BLaER1 treated with 17β-estradiol and CSF1 and Interleukin-3, amounts not matched to agents 10 nM and 100 nM (cell line): Measurements from ENCODE around the gene MGAT5.

Experiments used
- H3K27ac ChIP-seq, 11 experiments: shearing (Covaris generic); formaldehyde crosslinking; 2 replicates each; pipeline ENCODE4 v1.8.1; 2022
- H3K27me3 ChIP-seq, 11 experiments: shearing (Covaris generic); formaldehyde crosslinking; 2 replicates each; pipeline ENCODE4 v1.8.1; 2022
- H3K36me3 ChIP-seq, 11 experiments: shearing (Covaris generic); formaldehyde crosslinking; 2 replicates each; pipeline ENCODE4 v1.8.1; 2022
- H3K4me1 ChIP-seq, 10 experiments: shearing (Covaris generic); formaldehyde crosslinking; 2 replicates each; pipeline ENCODE4 v1.8.1; 2022
- H3K4me2 ChIP-seq, 11 experiments: shearing (Covaris generic); formaldehyde crosslinking; 2 replicates each; pipeline ENCODE4 v1.8.1; 2022
- H3K4me3 ChIP-seq, 10 experiments: shearing (Covaris generic); formaldehyde crosslinking; 2 replicates each; pipeline ENCODE4 v1.8.1; 2022
- H3K9ac ChIP-seq, 11 experiments: shearing (Covaris generic); formaldehyde crosslinking; 2 replicates each; pipeline ENCODE4 v1.8.1; 2022
- H3K9me3 ChIP-seq, 11 experiments: shearing (Covaris generic); formaldehyde crosslinking; replicated peaks in 1 of 11; 2 replicates each; pipeline ENCODE4 v1.8.1; 2022
- H4K20me1 ChIP-seq, 11 experiments: shearing (Covaris generic); formaldehyde crosslinking; 2 replicates each; pipeline ENCODE4 v1.8.1; 2022
- Cebpa-rat ChIP-seq, 11 experiments: shearing (Covaris generic); IDR thresholded peaks; 2 replicates each; pipeline ENCODE4 v1.8.1; 2022

MGAT5 gene

GRCh38 chr2:134310107-134311079 lies 56.5 kb downstream of the MGAT5 start:
- H3K27me3 ChIP-seq: no peaks in the 10 kb centered on the region; a peak in 1 of 22 replicates
- H3K4me1 ChIP-seq: peaks cover 55 to 83% (median 74%) of the 10 kb centered on the region in 10 experiments
- no peak overlapping the region for H3K9ac ChIP-seq
- H3K9me3 ChIP-seq: peaks cover 9 to 21% (median 16%) of the 10 kb centered on the region in 11 experiments; a peak in 20 of 22 replicates
- no peak overlapping the region for H3K27ac ChIP-seq
- TF ChIP-seq Cebpa-rat (IDR thresholded peaks at IDR 0.05): no peak
- peaks cover 0 to 98% (median 6%) of the 10 kb centered on the region in 11 experiments; a peak in 5 of 22 replicates for H4K20me1 ChIP-seq
- H3K4me2 ChIP-seq: peak overlapping the region in 10 of 11 experiments; percentile 16 to 87 (median 70); a peak in 19 of 22 replicates
- no peak overlapping the region for H3K4me3 ChIP-seq
- H3K36me3 ChIP-seq: peaks cover 9 to 45% (median 23%) of the 10 kb centered on the region in 11 experiments; a peak in 19 of 22 replicates

GRCh38 chr2:134312482-134312881 lies 58.6 kb downstream of the MGAT5 start:
- H3K4me3 ChIP-seq: peak overlapping the region in 8 of 10 experiments; percentile 1 to 45 (median 37); a peak in 12 of 20 replicates
- TF ChIP-seq Cebpa-rat (IDR thresholded peaks at IDR 0.05): no peak
- peaks cover 9 to 21% (median 16%) of the 10 kb centered on the region in 11 experiments; a peak in 20 of 22 replicates for H3K9me3 ChIP-seq
- peaks cover 15 to 61% (median 38%) of the 10 kb centered on the region in 11 experiments for H3K36me3 ChIP-seq
- peaks cover 45 to 85% (median 79%) of the 10 kb centered on the region in 10 experiments for H3K4me1 ChIP-seq
- peak overlapping the region in 9 of 11 experiments; percentile 20 to 71 (median 55); a peak in 19 of 22 replicates for H3K27ac ChIP-seq
- H3K4me2 ChIP-seq: peak overlapping the region; percentile 68 to 87 (median 80)
- H3K9ac ChIP-seq: peak overlapping the region in 10 of 11 experiments; percentile 30 to 69 (median 52); a peak in 20 of 22 replicates
- no peaks in the 10 kb centered on the region; a peak in 1 of 22 replicates for H3K27me3 ChIP-seq
- H4K20me1 ChIP-seq: peaks cover 0 to 98% (median 0%) of the 10 kb centered on the region in 11 experiments; a peak in 6 of 22 replicates

- Histone ChIP-seq H3K4me2 (peak overlapping the region; percentile 68 to 87 (median 80)), H4K20me1 (peaks cover 0 to 94% (median 0%) of the 10 kb centered on the region in 11 experiments; a peak in 6 of 22 replicates), H3K9ac (no peak overlapping the region), H3K9me3 (peaks cover 0 to 6% (median 2%) of the 10 kb centered on the region in 11 experiments; a peak in 9 of 22 replicates), H3K4me3 (no peak overlapping the region), H3K4me1 (peaks cover 44 to 99% (median 92%) of the 10 kb centered on the region in 10 experiments), H3K27me3 (no peaks in the 10 kb centered on the region), H3K27ac (peak overlapping the region in 7 of 11 experiments; percentile 3 to 71 (median 65); a peak in 7 of 22 replicates), H3K36me3 (peaks cover 20 to 61% (median 38%) of the 10 kb centered on the region in 11 experiments)
- no peak for TF ChIP-seq Cebpa-rat (IDR thresholded peaks at IDR 0.05)
These were observed 60.3 kb downstream of the MGAT5 start for GRCh38 chr2:134314202-134314601.

DNA sequence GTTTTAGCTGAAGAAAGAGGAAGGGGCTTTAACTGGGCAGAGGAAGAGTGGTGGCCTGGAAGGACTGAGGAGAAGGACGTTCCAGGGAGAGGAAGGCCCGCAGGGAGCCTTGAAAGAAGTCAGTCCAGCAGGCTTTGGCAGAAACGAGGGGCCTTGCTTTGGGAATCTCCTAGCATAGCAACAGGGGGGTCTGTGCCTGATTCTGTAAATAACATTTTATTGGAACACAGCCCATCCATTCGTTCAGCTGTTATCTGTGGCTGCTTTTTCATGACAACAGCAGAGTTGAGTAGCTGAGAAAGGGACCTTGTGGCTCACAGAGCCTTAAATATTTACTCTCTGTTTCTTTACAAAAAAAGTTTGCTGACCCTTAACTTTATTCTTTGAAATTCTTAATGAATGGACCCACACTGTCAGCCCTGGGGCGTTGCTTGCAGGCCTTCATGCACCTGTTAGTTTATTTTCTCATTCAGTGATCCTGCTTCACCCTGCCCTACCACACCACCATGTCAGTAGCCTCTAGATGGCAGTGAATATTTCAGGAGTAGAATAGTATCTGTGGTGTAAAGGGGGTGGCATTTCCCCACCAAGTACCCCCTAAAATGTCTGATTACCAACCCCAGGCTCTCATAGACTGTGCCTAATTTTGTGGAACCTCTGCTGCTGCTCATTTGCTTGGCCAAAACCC lies 61.0 kb downstream of the MGAT5 start:
- Histone ChIP-seq H3K27ac (peak overlapping the region in 7 of 11 experiments; percentile 3 to 67 (median 51); a peak in 6 of 22 replicates), H3K9ac (no peak overlapping the region), H3K36me3 (peaks cover 20 to 62% (median 39%) of the 10 kb centered on the region in 11 experiments), H3K4me2 (peak overlapping the region; percentile 68 to 87 (median 80); a peak in 21 of 22 replicates), H3K27me3 (no peaks in the 10 kb centered on the region), H3K4me1 (peaks cover 50 to 100% (median 98%) of the 10 kb centered on the region in 10 experiments), H3K9me3 (no peaks in the 10 kb centered on the region; a peak in 2 of 22 replicates), H3K4me3 (no peak overlapping the region), H4K20me1 (peaks cover 0 to 95% (median 0%) of the 10 kb centered on the region in 11 experiments; a peak in 6 of 22 replicates)
- TF ChIP-seq Cebpa-rat (IDR thresholded peaks at IDR 0.05): no peak

- TF ChIP-seq Cebpa-rat (IDR thresholded peaks at IDR 0.05): no peak
- H3K27ac ChIP-seq: no peak overlapping the region
- H3K4me2 ChIP-seq: peak overlapping the region in 4 of 11 experiments; percentile 19 to 87 (median 76); a peak in 5 of 22 replicates
- H3K36me3 ChIP-seq: peaks cover 20 to 61% (median 39%) of the 10 kb centered on the region in 11 experiments
- H3K4me3 ChIP-seq: no peak overlapping the region
- no peaks in the 10 kb centered on the region; a peak in 1 of 22 replicates for H3K9me3 ChIP-seq
- peaks cover 55 to 100% (median 98%) of the 10 kb centered on the region in 10 experiments for H3K4me1 ChIP-seq
- no peak overlapping the region for H3K9ac ChIP-seq
- H3K27me3 ChIP-seq: no peaks in the 10 kb centered on the region
- peaks cover 0 to 94% (median 0%) of the 10 kb centered on the region in 11 experiments; a peak in 6 of 22 replicates for H4K20me1 ChIP-seq
These were observed 61.6 kb downstream of the MGAT5 start for GRCh38 chr2:134315471-134315870.

GRCh38 chr2:134319596-134320254 lies 65.9 kb downstream of the MGAT5 start:
- 0 out of 22 replicates have a peak overlapping the region, but pooled peaks of 2 of the 11 experiments have one; percentile 16 to 19 for H3K27ac ChIP-seq
- H3K36me3 ChIP-seq: peaks cover 20 to 65% (median 40%) of the 10 kb centered on the region in 11 experiments
- H3K4me1 ChIP-seq: peaks cover 56 to 100% (median 98%) of the 10 kb centered on the region in 10 experiments
- H4K20me1 ChIP-seq: peaks cover 0 to 56% (median 0%) of the 10 kb centered on the region in 11 experiments; a peak in 6 of 22 replicates
- no peak for TF ChIP-seq Cebpa-rat (IDR thresholded peaks at IDR 0.05)
- H3K4me3 ChIP-seq: 0 out of 20 replicates have a peak overlapping the region, but pooled peaks of 1 of the 10 experiments have one; percentile 1
- no peaks in the 10 kb centered on the region for H3K27me3 ChIP-seq
- no peak overlapping the region for H3K9ac ChIP-seq
- H3K4me2 ChIP-seq: peak overlapping the region; percentile 61 to 86 (median 81)
- H3K9me3 ChIP-seq: no peaks in the 10 kb centered on the region

DNA sequence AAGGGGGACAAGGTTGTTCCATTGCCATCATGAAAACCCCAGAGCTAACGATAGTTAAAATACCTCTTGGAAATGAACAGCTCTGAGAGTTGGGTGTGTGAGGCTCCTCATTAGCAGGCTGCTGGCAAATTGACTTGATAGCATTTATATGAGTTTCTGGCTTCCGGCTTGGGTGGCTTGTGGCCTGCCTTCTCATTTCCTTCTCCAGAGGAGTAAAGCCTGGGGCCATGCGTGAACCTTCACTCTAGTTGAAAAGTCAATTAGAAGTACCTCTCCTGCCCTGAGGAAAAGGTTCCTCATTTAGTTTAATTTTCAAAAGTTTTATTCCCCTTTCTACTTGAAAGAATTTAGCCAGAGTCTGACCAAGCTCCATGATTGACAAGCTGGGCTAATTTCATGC lies 67.1 kb downstream of the MGAT5 start:
- peak overlapping the region in 10 of 11 experiments; percentile 16 to 80 (median 25); a peak in 15 of 22 replicates for H3K27ac ChIP-seq
- H3K27me3 ChIP-seq: no peaks in the 10 kb centered on the region
- no peak for TF ChIP-seq Cebpa-rat (IDR thresholded peaks at IDR 0.05)
- peaks cover 66 to 100% (median 98%) of the 10 kb centered on the region in 10 experiments for H3K4me1 ChIP-seq
- H4K20me1 ChIP-seq: peaks cover 0 to 43% (median 0%) of the 10 kb centered on the region in 11 experiments; a peak in 6 of 22 replicates
- H3K9ac ChIP-seq: 0 out of 22 replicates have a peak overlapping the region, but pooled peaks of 1 of the 11 experiments have one; percentile 2
- H3K4me2 ChIP-seq: peak overlapping the region; percentile 61 to 86 (median 81)
- H3K36me3 ChIP-seq: peaks cover 21 to 62% (median 37%) of the 10 kb centered on the region in 11 experiments
- H3K9me3 ChIP-seq: no peaks in the 10 kb centered on the region; a peak in 1 of 22 replicates
- 0 out of 20 replicates have a peak overlapping the region, but pooled peaks of 1 of the 10 experiments have one; percentile 1 for H3K4me3 ChIP-seq
